Measurements from ENCODE around the gene GHRHR. TPM values are rescaled to one million over a fixed set of nuclear protein-coding genes. Genes with fewer than 3 reads are reported as not detected.
A peak's percentile ranks its signal among the peaks of the same experiment; 100 is the strongest.

Gene GHRHR
- total and polyA plus RNA-seq, 2 donors from 2014 or later: 0.75 TPM; not detected in 1

DNA sequence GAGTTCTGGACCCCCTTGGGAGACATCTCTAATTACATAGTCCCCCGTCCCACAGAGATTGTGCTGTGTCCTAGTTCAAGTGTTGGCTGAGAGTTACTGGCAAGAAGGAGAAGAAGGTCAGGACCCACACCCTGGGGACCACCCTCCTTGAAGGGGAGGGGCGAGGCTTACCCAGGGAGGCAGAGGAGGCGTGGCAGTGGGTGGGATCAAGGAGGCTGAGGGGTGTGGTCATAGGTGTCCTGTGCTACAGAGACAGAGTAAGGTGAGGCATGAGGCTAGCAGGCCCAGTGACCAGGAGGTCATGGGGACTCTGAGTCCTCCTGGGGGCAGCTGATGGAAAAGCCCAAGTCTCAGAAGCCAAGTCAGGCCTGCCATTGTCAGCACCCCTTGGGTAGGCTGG, 59.0 kb downstream of the GHRHR start:
- FAIRE-seq (no peak), DNase-seq (no peak)
- intact Hi-C loops (cut with DNase I): no loop called here
- Histone ChIP-seq H3K9me3 (ENCODE audit: control insufficient read depth in 2 of 3, insufficient read depth in 1 of 3, low read length in 3 of 3) (no peaks in the 10 kb centered on the region), H3K36me3 (ENCODE audit: control insufficient read depth in 2 of 3, insufficient read depth in 3 of 3, low read length in 3 of 3) (no peaks in the 10 kb centered on the region), H3K27me3 (ENCODE audit: control insufficient read depth, insufficient read depth, low read length) (no peaks in the 10 kb centered on the region), H3K4me1 (ENCODE audit: control insufficient read depth in 2 of 3, insufficient read depth in 2 of 3, low read depth in 1 of 3, low read length in 3 of 3) (peaks cover 0 to 4% (median 3%) of the 10 kb centered on the region in 3 donors), H3K9ac (ENCODE audit: low read length in 3 of 3) (no peak overlapping the region), H3K4me3 (ENCODE audit: low read length in 3 of 3) (no peak overlapping the region), H3K27ac (ENCODE audit: low read depth in 2 of 2, low read length in 2 of 2) (no peak overlapping the region)
- TF ChIP-seq, protein P1, sequence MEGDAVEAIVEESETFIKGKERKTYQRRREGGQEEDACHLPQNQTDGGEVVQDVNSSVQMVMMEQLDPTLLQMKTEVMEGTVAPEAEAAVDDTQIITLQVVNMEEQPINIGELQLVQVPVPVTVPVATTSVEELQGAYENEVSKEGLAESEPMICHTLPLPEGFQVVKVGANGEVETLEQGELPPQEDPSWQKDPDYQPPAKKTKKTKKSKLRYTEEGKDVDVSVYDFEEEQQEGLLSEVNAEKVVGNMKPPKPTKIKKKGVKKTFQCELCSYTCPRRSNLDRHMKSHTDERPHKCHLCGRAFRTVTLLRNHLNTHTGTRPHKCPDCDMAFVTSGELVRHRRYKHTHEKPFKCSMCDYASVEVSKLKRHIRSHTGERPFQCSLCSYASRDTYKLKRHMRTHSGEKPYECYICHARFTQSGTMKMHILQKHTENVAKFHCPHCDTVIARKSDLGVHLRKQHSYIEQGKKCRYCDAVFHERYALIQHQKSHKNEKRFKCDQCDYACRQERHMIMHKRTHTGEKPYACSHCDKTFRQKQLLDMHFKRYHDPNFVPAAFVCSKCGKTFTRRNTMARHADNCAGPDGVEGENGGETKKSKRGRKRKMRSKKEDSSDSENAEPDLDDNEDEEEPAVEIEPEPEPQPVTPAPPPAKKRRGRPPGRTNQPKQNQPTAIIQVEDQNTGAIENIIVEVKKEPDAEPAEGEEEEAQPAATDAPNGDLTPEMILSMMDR (IDR thresholded peaks at IDR 0.05; ENCODE audit: borderline replicate concordance, extremely low read depth, insufficient read depth): no peak

DNA sequence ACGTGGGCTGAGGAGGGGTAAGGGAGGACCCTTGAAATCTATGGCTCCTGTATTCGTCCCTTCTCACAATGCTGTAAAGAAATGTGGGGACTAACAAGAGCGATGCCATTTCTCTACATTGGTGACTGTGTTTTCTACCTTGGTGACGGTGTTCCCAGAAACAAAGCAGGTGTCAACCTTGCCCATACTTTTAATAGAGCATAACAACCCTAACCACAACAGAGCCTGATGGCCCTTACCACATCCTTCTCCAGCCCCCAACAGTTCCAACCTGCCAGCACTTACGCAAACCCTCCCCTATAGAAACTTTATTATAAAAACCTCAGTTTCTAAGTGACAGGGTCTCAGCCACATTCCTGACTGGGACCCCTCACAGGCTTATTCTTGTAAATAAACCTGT, 60.1 kb downstream of the GHRHR start:
- DNase-seq (no peak), FAIRE-seq (no peak)
- Histone ChIP-seq H3K9me3 (ENCODE audit: control insufficient read depth in 2 of 3, insufficient read depth in 1 of 3, low read length in 3 of 3) (no peaks in the 10 kb centered on the region), H3K4me1 (ENCODE audit: control insufficient read depth in 2 of 3, insufficient read depth in 2 of 3, low read depth in 1 of 3, low read length in 3 of 3) (peaks cover 0 to 4% (median 3%) of the 10 kb centered on the region in 3 donors), H3K36me3 (ENCODE audit: control insufficient read depth in 2 of 3, insufficient read depth in 3 of 3, low read length in 3 of 3) (no peaks in the 10 kb centered on the region), H3K4me3 (ENCODE audit: low read length in 3 of 3) (no peak overlapping the region), H3K9ac (ENCODE audit: low read length in 3 of 3) (no peak overlapping the region), H3K27ac (ENCODE audit: low read depth in 2 of 2, low read length in 2 of 2) (no peak overlapping the region), H3K27me3 (ENCODE audit: control insufficient read depth, insufficient read depth, low read length) (no peaks in the 10 kb centered on the region)
- TF ChIP-seq, protein P1 (IDR thresholded peaks at IDR 0.05; ENCODE audit: borderline replicate concordance, extremely low read depth, insufficient read depth): no peak
- intact Hi-C loops (cut with DNase I): no loop called here

DNA sequence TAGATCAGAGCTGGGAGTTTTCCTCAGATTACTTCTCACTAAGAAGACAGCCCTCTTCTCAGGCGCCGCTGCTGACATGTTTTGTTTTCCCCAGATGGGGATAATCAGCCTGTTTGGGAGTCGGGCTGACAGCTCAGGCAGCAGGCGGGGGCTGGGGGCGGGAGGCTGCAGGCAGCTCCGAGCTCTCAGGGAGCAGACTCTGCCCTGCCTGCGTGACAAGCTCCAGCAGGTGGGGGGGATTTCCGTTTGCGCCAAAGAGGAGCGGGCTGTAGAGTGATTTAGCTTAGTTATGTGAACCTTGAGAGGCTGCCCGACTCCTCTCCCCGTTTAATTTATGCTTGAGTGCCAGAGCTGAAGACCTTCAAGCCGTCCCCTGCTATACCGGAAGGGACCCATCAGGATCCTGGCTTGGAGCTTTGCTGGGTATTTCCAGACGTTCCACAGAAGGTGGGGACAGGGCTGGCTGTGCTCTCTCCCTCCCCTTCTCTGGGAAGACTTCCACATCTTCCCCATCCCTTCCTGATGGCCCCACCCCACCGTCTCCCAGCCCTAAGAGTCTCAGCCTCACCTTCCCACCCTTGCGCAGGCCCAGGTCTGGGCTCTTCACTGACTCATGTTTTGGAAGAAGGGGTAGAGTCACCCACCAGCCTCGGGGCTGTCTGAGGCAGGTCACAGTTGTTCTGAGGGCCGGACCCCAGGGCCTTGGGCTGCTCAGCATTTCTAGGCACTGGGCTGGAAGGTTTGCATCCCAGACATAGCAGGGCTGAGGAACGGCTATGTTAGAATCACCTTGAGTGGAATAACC, 63.6 kb downstream of the GHRHR start:
- no peaks in the 10 kb centered on the region for H3K36me3 ChIP-seq (ENCODE audit: control insufficient read depth in 2 of 3, insufficient read depth in 3 of 3, low read length in 3 of 3)
- intact Hi-C loops (cut with DNase I): no loop called here
- peak in 4 of 5 donors; percentile 93 to 97 (median 93) for DNase-seq
- H3K27ac ChIP-seq (ENCODE audit: low read depth in 2 of 2, low read length in 2 of 2): no peak overlapping the region
- no peak overlapping the region for H3K4me3 ChIP-seq (ENCODE audit: low read length in 3 of 3)
- TF ChIP-seq, protein P1 (IDR thresholded peaks at IDR 0.05; ENCODE audit: borderline replicate concordance, extremely low read depth, insufficient read depth): no peak
- H3K27me3 ChIP-seq (ENCODE audit: control insufficient read depth, insufficient read depth, low read length): no peaks in the 10 kb centered on the region
- FAIRE-seq: no peak
- no peaks in the 10 kb centered on the region for H3K9me3 ChIP-seq (ENCODE audit: control insufficient read depth in 2 of 3, insufficient read depth in 1 of 3, low read length in 3 of 3)
- no peak overlapping the region for H3K9ac ChIP-seq (ENCODE audit: low read length in 3 of 3)
- H3K4me1 ChIP-seq (ENCODE audit: control insufficient read depth in 2 of 3, insufficient read depth in 2 of 3, low read depth in 1 of 3, low read length in 3 of 3): peaks cover 0 to 4% (median 3%) of the 10 kb centered on the region in 3 donors

Measured in kidney (tissue), 14 donors.